Endothelial cell of umbilical vein (primary cell): Measurements from ENCODE around the gene CELF2. TPM values are rescaled to one million over a fixed set of nuclear protein-coding genes. Genes with fewer than 3 reads are reported as not detected.

Source experiments
- BruUV-seq: library from RNA; stranded (reverse); fragments of 400-500 nt; replicated peaks from 2 replicates; lab custom pipeline; 2021; lab: Mats Ljungman, UMichigan
- CTCF ChIA-PET: fragments of 300-600, 350-600 bp; sonication (Branson Sonifier 250); formaldehyde crosslinking; loops from one replicate; lab custom pipeline; 2021; ENCODE audit warnings: antibody characterized with exemption, inconsistent platforms; lab: Charles Lee
- POLR2A ChIA-PET: fragments of 300-600, 350-600 bp; sonication (Branson Sonifier 250); formaldehyde crosslinking; loops from one replicate; lab custom pipeline; 2021; ENCODE audit warnings: antibody characterized with exemption, inconsistent platforms; lab: Charles Lee
- DNase-seq: peaks from one replicate; pipeline ENCODE4 v3.0.0-alpha.2; 2011; ENCODE audit warnings: low read depth, low spot score
- FAIRE-seq: peaks from 2 replicates; lab custom pipeline; 2011; peaks lifted over from hg19 to GRCh38; lab: Jason Lieb, UNC
- H2AFZ ChIP-seq: 2 replicates; pipeline ENCODE4 v1.6.0; 2012; ENCODE audit warnings: low read depth, low read length, control low read depth, inconsistent platforms
- H3K27ac ChIP-seq: 2 replicates; pipeline ENCODE4 v1.5.1; 2011; ENCODE audit warnings: low read depth, mild to moderate bottlenecking, control low read depth, low read length, moderate library complexity; ENCODE audit not compliant: insufficient read depth
- H3K27me3 ChIP-seq, 2 experiments: 2 replicates each; pipeline versions ENCODE4 v1.6.0 to v1.6.1; 2011; ENCODE audit warnings: low read length in 2 of 2, mixed read lengths in 1 of 2; ENCODE audit not compliant: control insufficient read depth in 2 of 2, insufficient read depth in 2 of 2
- H3K36me3 ChIP-seq, 2 experiments: 2 replicates in 1 of 2; 3 replicates in 1 of 2; pipeline ENCODE4 v1.5.1; 2011; ENCODE audit warnings: low read length in 2 of 2, mild to moderate bottlenecking in 1 of 2, moderate library complexity in 1 of 2; ENCODE audit not compliant: control insufficient read depth in 2 of 2, insufficient read depth in 2 of 2; ENCODE audit errors: extremely low read depth in 1 of 2
- H3K4me1 ChIP-seq: 3 replicates; pipeline ENCODE4 v1.5.1; 2011; ENCODE audit warnings: mild to moderate bottlenecking, low read length; ENCODE audit not compliant: control insufficient read depth, insufficient read depth; ENCODE audit errors: extremely low read depth
- H3K4me2 ChIP-seq: 2 replicates; pipeline ENCODE4 v1.6.1; 2011; ENCODE audit warnings: low read length, control low read depth, mixed read lengths; ENCODE audit not compliant: insufficient read depth
- H3K4me3 ChIP-seq, 3 experiments: fragments of 200-600 bp in 1 of 3; sonication (generic), shearing (Covaris generic) in 1 of 3; replicated peaks in 1 of 3; 2 replicates each; pipeline ENCODE4 v1.5.1; 2011 to 2016; ENCODE audit warnings: control low read depth in 3 of 3, low read length in 3 of 3, mild to moderate bottlenecking in 2 of 3, inconsistent platforms in 1 of 3, low read depth in 1 of 3, moderate library complexity in 1 of 3; ENCODE audit not compliant: insufficient read depth in 1 of 3
- H3K79me2 ChIP-seq: 2 replicates; pipeline ENCODE4 v1.6.0; 2012; ENCODE audit warnings: low read length, inconsistent platforms; ENCODE audit not compliant: control insufficient read depth, insufficient read depth
- H3K9ac ChIP-seq: replicated peaks from 2 replicates; pipeline ENCODE3; 2011; ENCODE audit warnings: low read length, control low read depth; ENCODE audit not compliant: insufficient read depth; ENCODE audit errors: extremely low read depth
- H3K9me1 ChIP-seq: replicated peaks from 3 replicates; pipeline ENCODE4 v1.6.0; 2011; ENCODE audit warnings: mild to moderate bottlenecking, low read length; ENCODE audit not compliant: control insufficient read depth, insufficient read depth; ENCODE audit errors: extremely low read depth
- H3K9me3 ChIP-seq: replicated peaks from 2 replicates; pipeline ENCODE4 v1.5.1; 2012; ENCODE audit warnings: low read length, inconsistent platforms; ENCODE audit not compliant: control insufficient read depth, insufficient read depth
- H4K20me1 ChIP-seq: replicated peaks from 2 replicates; pipeline ENCODE3; 2011; ENCODE audit warnings: mild to moderate bottlenecking, low read length; ENCODE audit not compliant: control insufficient read depth, insufficient read depth; ENCODE audit errors: extremely low read depth
- EZH2 ChIP-seq: IDR thresholded peaks from 2 replicates; pipeline ENCODE4 v1.6.1; 2012; ENCODE audit warnings: borderline replicate concordance, low read depth, mild to moderate bottlenecking, moderate library complexity, low read length, inconsistent platforms; ENCODE audit not compliant: severe bottlenecking
- FOS ChIP-seq: IDR thresholded peaks from 2 replicates; pipeline ENCODE4 v1.6.1; 2011; ENCODE audit warnings: mild to moderate bottlenecking, low read length, moderate library complexity, borderline replicate concordance; ENCODE audit not compliant: insufficient read depth
- GATA2 ChIP-seq: IDR thresholded peaks from 2 replicates; pipeline ENCODE4 v1.7.0; 2011; ENCODE audit warnings: low read depth, mild to moderate bottlenecking, moderate library complexity, mixed read lengths, low read length; ENCODE audit not compliant: insufficient read length, insufficient read depth
- JUN ChIP-seq: IDR thresholded peaks from 2 replicates; pipeline ENCODE4 v1.6.1; 2011; ENCODE audit warnings: borderline replicate concordance, low read depth; ENCODE audit not compliant: insufficient read length, insufficient read depth
- MYC ChIP-seq: IDR thresholded peaks from one replicate; pipeline ENCODE4 v1.6.1; 2011; ENCODE audit warnings: mild to moderate bottlenecking, low read depth, low read length
- POLR2A ChIP-seq: IDR thresholded peaks from 2 replicates; pipeline ENCODE4 v1.6.1; 2012; ENCODE audit warnings: low read depth, mild to moderate bottlenecking, control low read depth, low read length
- POLR2AphosphoS5 ChIP-seq: IDR thresholded peaks from 2 replicates; pipeline ENCODE4 v1.6.1; 2012; ENCODE audit warnings: low read depth, mild to moderate bottlenecking, control low read depth, low read length, moderate library complexity; ENCODE audit not compliant: insufficient read depth
- dilution Hi-C: fragments of 300-500 bp; cut with MboI; formaldehyde crosslinking; loops from one replicate; pipeline ENCODE4 v1.15.0; 2019; ENCODE audit warnings: low sequenced_read_pairs; ENCODE audit not compliant: extremely low pct_ligation_motif_present
- intact Hi-C: fragments of 100-400 bp; cut with micrococcal nuclease; formaldehyde crosslinking; loops from one replicate; pipeline ENCODE4 v1.10.0; 2022
- polyA plus RNA-seq, 4 experiments: library from polyadenylated mRNA; depleted of rRNA in 3 of 4; stranded (reverse) in 3 of 4; unstranded in 1 of 4; fragments of >200 nt; gene quantifications; 2 replicates each; pipeline versions ENCODE4 v1.2.1 to v1.2.3, GENCODE V29; 2011 to 2012; ENCODE audit warnings: missing spikeins in 1 of 4
- total RNA-seq: library from RNA; stranded (reverse); gene quantifications from 2 replicates; pipeline ENCODE4 v1.2.3, GENCODE V29; 2021
- TF ChIP-seq, protein P1 (sequence below): IDR thresholded peaks from 2 replicates; pipeline ENCODE4 v1.6.1; 2011; ENCODE audit not compliant: insufficient read depth, insufficient read length
- TF ChIP-seq, protein P2 (sequence below), 2 donors: IDR thresholded peaks; 1 replicate in 1 of 2; 2 replicates in 1 of 2; pipeline ENCODE4 v1.5.1; 2011; ENCODE audit warnings: low read length in 2 of 2, mild to moderate bottlenecking in 2 of 2, moderate library complexity in 2 of 2, control low read depth in 1 of 2, inconsistent platforms in 1 of 2, low read depth in 1 of 2; ENCODE audit not compliant: insufficient read depth in 1 of 2; ENCODE audit errors: extremely low read depth in 1 of 2

The CELF2 gene
- total and polyA plus RNA-seq, 2 donors (not counting 3 experiments of a cell fraction or from before 2014, with no cell fraction given): 21.6 to 42.6 TPM

- H3K4me1 ChIP-seq: no peaks in the 10 kb centered on the region
- no peak overlapping the region for H2AFZ ChIP-seq
- H3K9me3 ChIP-seq: no peaks in the 10 kb centered on the region
- H3K9me1 ChIP-seq: no peaks in the 10 kb centered on the region
- TF ChIP-seq MYC (no peak), POLR2A (no peak), EZH2 (no peak), FOS (no peak), POLR2AphosphoS5 (no peak), JUN (no peak), GATA2 (no peak)
- TF ChIP-seq, protein P1, sequence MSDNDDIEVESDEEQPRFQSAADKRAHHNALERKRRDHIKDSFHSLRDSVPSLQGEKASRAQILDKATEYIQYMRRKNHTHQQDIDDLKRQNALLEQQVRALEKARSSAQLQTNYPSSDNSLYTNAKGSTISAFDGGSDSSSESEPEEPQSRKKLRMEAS: no peak
- TF ChIP-seq, protein P2, sequence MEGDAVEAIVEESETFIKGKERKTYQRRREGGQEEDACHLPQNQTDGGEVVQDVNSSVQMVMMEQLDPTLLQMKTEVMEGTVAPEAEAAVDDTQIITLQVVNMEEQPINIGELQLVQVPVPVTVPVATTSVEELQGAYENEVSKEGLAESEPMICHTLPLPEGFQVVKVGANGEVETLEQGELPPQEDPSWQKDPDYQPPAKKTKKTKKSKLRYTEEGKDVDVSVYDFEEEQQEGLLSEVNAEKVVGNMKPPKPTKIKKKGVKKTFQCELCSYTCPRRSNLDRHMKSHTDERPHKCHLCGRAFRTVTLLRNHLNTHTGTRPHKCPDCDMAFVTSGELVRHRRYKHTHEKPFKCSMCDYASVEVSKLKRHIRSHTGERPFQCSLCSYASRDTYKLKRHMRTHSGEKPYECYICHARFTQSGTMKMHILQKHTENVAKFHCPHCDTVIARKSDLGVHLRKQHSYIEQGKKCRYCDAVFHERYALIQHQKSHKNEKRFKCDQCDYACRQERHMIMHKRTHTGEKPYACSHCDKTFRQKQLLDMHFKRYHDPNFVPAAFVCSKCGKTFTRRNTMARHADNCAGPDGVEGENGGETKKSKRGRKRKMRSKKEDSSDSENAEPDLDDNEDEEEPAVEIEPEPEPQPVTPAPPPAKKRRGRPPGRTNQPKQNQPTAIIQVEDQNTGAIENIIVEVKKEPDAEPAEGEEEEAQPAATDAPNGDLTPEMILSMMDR (IDR thresholded peaks at IDR 0.05; ENCODE audit: extremely low read depth in 1 of 2, insufficient read depth in 1 of 2, low read depth in 1 of 2, low read length in 2 of 2): no peak
- dilution Hi-C loops (no loop called here), intact Hi-C loops (no loop called here)
- no peak overlapping the region for H3K27ac ChIP-seq
- DNase-seq (no peak), FAIRE-seq (no peak)
- ChIA-PET POLR2A (no interaction called here), CTCF (no interaction called here)
- no peaks in the 10 kb centered on the region for H4K20me1 ChIP-seq
- H3K9ac ChIP-seq: no peak overlapping the region
- no TSS peak for BruUV-seq
- H3K36me3 ChIP-seq: peaks cover 0 to 5% of the 10 kb centered on the region in 2 experiments
- H3K4me3 ChIP-seq: no peak overlapping the region
- H3K79me2 ChIP-seq: no peaks in the 10 kb centered on the region
- no peak overlapping the region for H3K4me2 ChIP-seq
- H3K27me3 ChIP-seq: no peaks in the 10 kb centered on the region
These were observed 25.9 kb downstream of the CELF2 start for GRCh38 chr10:11043446-11044127.
